PC-3 (cell line): ENCODE data around the gene DGKD. TPM values are rescaled to one million over a fixed set of nuclear protein-coding genes. Genes with fewer than 3 reads are reported as not detected.

Experiments
- ATAC-seq: fragments of 200-7000 bp; cut with Tn5 transposase; 2 replicates; pipeline ENCODE4 v1.9.1; 2020; ENCODE audit warnings: mild to moderate bottlenecking, moderate library complexity
- BruUV-seq: library from RNA; stranded (reverse); fragments of 400-500 nt; replicated peaks from 2 replicates; lab custom pipeline; 2021; lab: Mats Ljungman, UMichigan
- CTCF ChIA-PET: fragments of 300-600 bp; sonication (Branson Sonifier 250); formaldehyde crosslinking; loops from one replicate; lab custom pipeline; 2022; ENCODE audit warnings: antibody characterized with exemption; lab: Charles Lee
- POLR2A ChIA-PET: fragments of 300-600 bp; sonication (Branson Sonifier 250); formaldehyde crosslinking; loops from one replicate; lab custom pipeline; 2022; ENCODE audit warnings: antibody characterized with exemption; ENCODE audit not compliant: unreplicated experiment; lab: Charles Lee
- DNase-seq: peaks from one replicate; pipeline ENCODE4 v3.0.0-alpha.2; 2015
- H2AFZ ChIP-seq: fragments of 300-600 bp; sonication (generic); 2 replicates; pipeline ENCODE4 v1.6.0; 2016; ENCODE audit warnings: antibody characterized with exemption, low read length
- H3F3A ChIP-seq: fragments of 300-600 bp; sonication (generic); one replicate; pipeline ENCODE4 v1.6.0; 2017; ENCODE audit warnings: antibody characterized with exemption, low read length, control low read depth, mild to moderate bottlenecking; ENCODE audit not compliant: unreplicated experiment
- H3K27ac ChIP-seq: fragments of 300-600 bp; sonication (generic); 2 replicates; pipeline ENCODE4 v1.5.1; 2016; ENCODE audit warnings: mild to moderate bottlenecking, low read length
- H3K27me3 ChIP-seq: fragments of 300-600 bp; sonication (generic); 2 replicates; pipeline ENCODE4 v1.6.1; 2016; ENCODE audit warnings: low read length, mixed read lengths
- H3K36me3 ChIP-seq: fragments of 300-600 bp; sonication (generic); 2 replicates; pipeline ENCODE4 v1.6.1; 2016; ENCODE audit warnings: low read depth, mixed run types, low read length, mixed read lengths
- H3K4me1 ChIP-seq: fragments of 300-600 bp; sonication (generic); 2 replicates; pipeline ENCODE4 v1.5.1; 2016; ENCODE audit warnings: low read length; ENCODE audit not compliant: insufficient read depth
- H3K4me2 ChIP-seq: fragments of 300-600 bp; sonication (generic); 2 replicates; pipeline ENCODE4 v1.6.0; 2016; ENCODE audit warnings: low read length
- H3K4me3 ChIP-seq: fragments of 300-600 bp; sonication (generic); 2 replicates; pipeline ENCODE4 v1.5.1; 2016; ENCODE audit warnings: mild to moderate bottlenecking, low read length, mixed read lengths
- H3K79me2 ChIP-seq: fragments of 300-600 bp; sonication (generic); 2 replicates; pipeline ENCODE4 v1.6.1; 2017; ENCODE audit warnings: low read length, mixed read lengths
- H3K9ac ChIP-seq: fragments of 300-600 bp; sonication (generic); 2 replicates; pipeline ENCODE4 v1.6.0; 2016; ENCODE audit warnings: mild to moderate bottlenecking, low read length
- H3K9me2 ChIP-seq: fragments of 300-600 bp; sonication (generic); replicated peaks from 2 replicates; pipeline ENCODE4 v1.6.1; 2016; ENCODE audit warnings: mixed run types, low read length, mixed read lengths
- H3K9me3 ChIP-seq: fragments of 300-600 bp; sonication (generic); 2 replicates; pipeline ENCODE4 v1.6.1; 2016; ENCODE audit warnings: low read length, mixed read lengths
- H4K20me1 ChIP-seq: fragments of 300-600 bp; sonication (generic); 2 replicates; pipeline ENCODE4 v1.6.1; 2016; ENCODE audit warnings: low read length, mixed read lengths
- CTCF ChIP-seq: fragments of 300-600 bp; sonication (generic); conservative IDR thresholded peaks from 2 replicates; pipeline ENCODE4 v1.5.1; 2017; ENCODE audit warnings: antibody characterized with exemption, low read depth, mild to moderate bottlenecking, low read length
- EZH2 ChIP-seq: fragments of 300-600 bp; sonication (generic); IDR thresholded peaks from one replicate; pipeline ENCODE4 v1.6.1; 2017; ENCODE audit warnings: antibody characterized with exemption, mild to moderate bottlenecking, low read length; ENCODE audit not compliant: unreplicated experiment
- EZH2phosphoT487 ChIP-seq: fragments of 300-600 bp; sonication (generic); IDR thresholded peaks from 2 replicates; pipeline ENCODE4 v1.6.1; 2018; ENCODE audit warnings: mild to moderate bottlenecking, antibody characterized with exemption, low read length, borderline replicate concordance
- intact Hi-C: fragments of 100-400 bp; cut with micrococcal nuclease; formaldehyde crosslinking; loops from 2 replicates; pipeline ENCODE4 v1.9.0; 2023
- total RNA-seq: library from RNA; depleted of rRNA; stranded (reverse); fragments of >200 nt; gene quantifications from 2 replicates; pipeline ENCODE4 v1.2.3, GENCODE V29; 2014

The DGKD gene
- total RNA-seq, 1 experiment from 2014 or later: 23.3 TPM

- H3K4me3 ChIP-seq: no peak overlapping the region
- H3K36me3 ChIP-seq: peaks cover 15% of the 10 kb centered on the region
- H3K27ac ChIP-seq: no peak overlapping the region
- ChIA-PET CTCF (no interaction called here), POLR2A (no interaction called here)
- ATAC-seq: no peak
- H3K9me3 ChIP-seq: no peaks in the 10 kb centered on the region
- TF ChIP-seq EZH2: no peak
- no peak for TF ChIP-seq EZH2phosphoT487
- no peak for TF ChIP-seq CTCF
- no peak overlapping the region for H2AFZ ChIP-seq
- no peaks in the 10 kb centered on the region for H4K20me1 ChIP-seq
- intact Hi-C loops: no loop called here
- no peaks in the 10 kb centered on the region for H3K79me2 ChIP-seq
- no peaks in the 10 kb centered on the region for H3K9me2 ChIP-seq
- H3K4me1 ChIP-seq: peaks cover 7% of the 10 kb centered on the region
- H3K9ac ChIP-seq: no peak overlapping the region
- BruUV-seq: no TSS peak
- H3K4me2 ChIP-seq: no peak overlapping the region
- no peaks in the 10 kb centered on the region for H3K27me3 ChIP-seq
- no peak for DNase-seq
- H3F3A ChIP-seq: no peaks in the 10 kb centered on the region
Measured at GRCh38 chr2:233473386-233473791, 119.1 kb downstream of the DGKD start.

GRCh38 chr2:233473878-233474277 lies 119.6 kb downstream of the DGKD start:
- H2AFZ ChIP-seq: no peak overlapping the region
- no TSS peak for BruUV-seq
- DNase-seq (no peak), ATAC-seq (no peak)
- H4K20me1 ChIP-seq: no peaks in the 10 kb centered on the region
- H3K9me2 ChIP-seq: no peaks in the 10 kb centered on the region
- H3K27me3 ChIP-seq: no peaks in the 10 kb centered on the region
- no peak overlapping the region for H3K9ac ChIP-seq
- POLR2A ChIA-PET: no interaction called here
- H3K4me1 ChIP-seq: peaks cover 12% of the 10 kb centered on the region
- intact Hi-C loops: no loop called here
- H3K79me2 ChIP-seq: no peaks in the 10 kb centered on the region
- H3K4me2 ChIP-seq: no peak overlapping the region
- H3K9me3 ChIP-seq: no peaks in the 10 kb centered on the region
- H3K36me3 ChIP-seq: peaks cover 10% of the 10 kb centered on the region
- H3K27ac ChIP-seq: no peak overlapping the region
- no peak for TF ChIP-seq EZH2phosphoT487
- no peak for TF ChIP-seq CTCF
- TF ChIP-seq EZH2: no peak
- CTCF ChIA-PET: no interaction called here
- H3K4me3 ChIP-seq: no peak overlapping the region
- H3F3A ChIP-seq: no peaks in the 10 kb centered on the region

GRCh38 chr2:233474308-233475160 lies 120.2 kb downstream of the DGKD start:
- H3K27ac ChIP-seq: no peak overlapping the region
- no peak overlapping the region for H3K4me3 ChIP-seq
- peaks cover 4% of the 10 kb centered on the region; the same call in 1 of the 2 replicates for H3K36me3 ChIP-seq
- H3K4me2 ChIP-seq: no peak overlapping the region
- H3K27me3 ChIP-seq: no peaks in the 10 kb centered on the region
- H3F3A ChIP-seq: no peaks in the 10 kb centered on the region
- H3K4me1 ChIP-seq: peaks cover 14% of the 10 kb centered on the region
- no peak overlapping the region for H3K9ac ChIP-seq
- H3K9me2 ChIP-seq: no peaks in the 10 kb centered on the region
- ChIA-PET POLR2A (no interaction called here), CTCF (no interaction called here)
- H3K9me3 ChIP-seq: no peaks in the 10 kb centered on the region
- intact Hi-C loops: no loop called here
- no peak for ATAC-seq
- no peaks in the 10 kb centered on the region for H4K20me1 ChIP-seq
- TF ChIP-seq EZH2 (no peak), CTCF (no peak), EZH2phosphoT487 (no peak)
- H2AFZ ChIP-seq: no peak overlapping the region
- no peaks in the 10 kb centered on the region for H3K79me2 ChIP-seq
- DNase-seq: no peak
- BruUV-seq: no TSS peak
